GM18519 (cell line): ENCODE results near the gene HTR7.

ENCODE experiments used
- ATAC-seq: cut with Tn5 transposase; IDR thresholded peaks from one replicate; pipeline ENCODE4 v1.9.1; 2021; ENCODE audit warnings: mild to moderate bottlenecking, moderate library complexity; ENCODE audit not compliant: unreplicated experiment, low FRiP score

HTR7 gene

DNA sequence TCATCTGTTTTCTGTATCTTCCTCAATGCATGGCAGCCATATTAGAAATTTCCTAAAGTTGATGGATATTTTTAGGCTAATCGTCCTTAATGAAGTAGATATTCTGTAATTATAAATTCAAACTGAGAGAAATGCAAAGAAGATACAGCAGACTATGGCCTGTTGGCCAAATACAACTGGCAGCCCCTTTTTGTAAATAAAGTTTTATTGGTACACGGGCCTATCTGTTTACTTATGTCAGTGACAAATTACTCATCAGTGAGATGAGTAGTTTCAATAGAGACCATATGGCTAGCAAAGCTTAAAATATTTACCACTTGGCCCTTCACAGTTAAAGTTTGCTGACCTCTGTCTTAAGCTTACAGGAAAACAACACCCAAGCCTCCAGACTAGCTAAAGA lies 112.3 kb downstream of the HTR7 start:
- no peak for ATAC-seq

DNA sequence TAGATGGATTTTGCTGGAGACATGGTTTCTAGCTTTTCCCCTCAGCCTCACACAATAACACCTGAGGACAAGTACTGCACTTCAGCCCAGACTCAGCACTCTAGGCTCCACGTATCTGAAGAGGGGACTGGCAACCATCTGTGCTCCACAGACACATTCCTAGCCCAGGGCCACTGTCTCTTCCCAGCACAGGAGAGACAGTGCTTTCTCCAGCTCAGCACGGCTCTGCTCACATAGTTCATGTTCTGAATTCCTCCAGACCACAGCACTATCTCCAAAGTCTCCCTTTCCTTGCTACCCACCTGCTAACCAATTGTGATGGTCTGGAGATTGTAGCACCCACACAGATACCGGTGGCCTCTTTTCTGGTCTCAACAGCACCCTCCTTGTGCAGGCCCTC lies 114.5 kb downstream of the HTR7 start:
- no peak for ATAC-seq

DNA sequence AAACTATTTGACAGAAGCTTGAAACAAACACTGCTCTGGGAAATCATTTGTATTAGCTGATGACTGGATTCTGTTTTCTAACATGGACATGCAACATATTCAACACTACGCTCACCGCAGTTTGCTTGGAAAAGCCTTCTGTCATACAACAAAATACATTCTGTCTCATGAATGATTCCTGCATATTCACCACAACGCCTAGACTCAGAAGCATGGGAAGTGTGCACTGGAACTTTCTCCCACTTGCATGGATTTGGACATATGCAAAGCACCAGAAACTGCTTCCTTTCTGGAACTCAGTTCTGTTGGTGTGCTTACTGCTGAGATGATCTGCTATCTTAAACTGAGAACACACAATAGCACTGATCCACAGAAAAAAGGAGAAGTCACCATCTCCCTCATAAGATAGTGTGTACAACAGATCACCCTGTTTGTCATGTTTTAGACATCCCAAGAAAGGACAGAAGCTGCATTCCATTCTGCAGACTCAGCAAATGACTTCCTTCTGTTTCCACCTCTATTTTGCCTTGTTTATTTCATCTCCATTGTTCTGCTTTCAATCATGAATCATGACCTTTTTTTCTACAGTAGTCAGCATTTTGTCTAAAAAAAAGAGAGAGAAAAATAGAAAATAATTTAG lies 115.8 kb downstream of the HTR7 start:
- ATAC-seq, result no peak

DNA sequence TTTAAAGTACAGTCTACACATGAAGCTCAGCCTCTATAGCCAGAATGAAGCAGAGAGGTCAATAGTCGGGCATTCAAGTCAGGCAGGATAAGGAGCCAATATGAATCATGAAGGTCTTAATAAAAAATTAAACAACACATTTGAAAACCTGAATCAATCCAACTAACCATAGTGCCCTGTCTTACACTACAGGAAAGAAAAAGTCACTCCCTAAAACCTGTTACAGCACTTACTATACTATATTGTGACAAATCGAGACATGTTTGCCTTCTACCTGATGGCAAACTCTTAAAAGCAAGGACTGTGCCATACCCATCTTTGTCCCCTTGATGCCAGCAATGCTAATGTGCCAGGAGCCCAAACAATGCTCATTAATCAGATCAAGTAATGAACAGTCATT lies 117.6 kb downstream of the HTR7 start:
- ATAC-seq, result no peak

DNA sequence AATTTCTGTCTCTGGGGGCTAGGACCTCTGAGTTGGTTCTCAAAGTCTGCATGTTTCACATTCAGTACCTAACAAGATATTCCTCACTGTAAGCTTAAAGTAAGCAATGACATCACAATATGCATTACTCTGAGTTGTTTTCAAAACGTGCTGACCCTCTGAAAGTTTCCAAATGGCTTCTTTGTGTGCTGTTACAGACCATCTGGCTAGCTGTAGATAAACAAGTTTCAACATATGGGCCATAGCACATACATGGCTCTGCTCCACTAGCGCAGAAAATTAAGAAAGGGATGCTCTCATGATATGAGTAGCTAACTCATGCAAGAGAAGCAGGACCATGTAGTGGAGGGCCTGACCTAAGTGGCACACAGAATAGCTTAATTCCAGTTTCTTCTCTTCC lies 119.0 kb downstream of the HTR7 start:
- no peak for ATAC-seq

DNA sequence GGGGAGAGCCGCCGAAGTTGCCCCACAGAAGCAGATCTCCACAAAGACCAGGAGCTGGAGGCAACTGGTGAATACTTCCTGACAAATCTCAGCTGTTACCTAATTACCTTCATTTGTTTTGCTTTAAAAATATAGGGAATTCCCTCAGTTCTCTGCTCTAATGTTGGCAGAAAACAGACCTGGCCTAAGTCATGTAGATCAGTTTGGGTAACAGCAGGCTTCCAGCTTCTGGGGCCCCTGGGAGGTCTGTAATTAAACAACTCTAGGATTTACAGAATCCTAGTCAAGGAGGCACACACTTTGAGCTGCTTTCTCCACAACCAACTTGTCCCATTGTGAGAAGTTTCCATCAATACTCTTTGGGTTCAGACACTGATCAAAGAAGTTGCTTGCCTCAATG lies 123.4 kb downstream of the HTR7 start:
- ATAC-seq, result no peak

DNA sequence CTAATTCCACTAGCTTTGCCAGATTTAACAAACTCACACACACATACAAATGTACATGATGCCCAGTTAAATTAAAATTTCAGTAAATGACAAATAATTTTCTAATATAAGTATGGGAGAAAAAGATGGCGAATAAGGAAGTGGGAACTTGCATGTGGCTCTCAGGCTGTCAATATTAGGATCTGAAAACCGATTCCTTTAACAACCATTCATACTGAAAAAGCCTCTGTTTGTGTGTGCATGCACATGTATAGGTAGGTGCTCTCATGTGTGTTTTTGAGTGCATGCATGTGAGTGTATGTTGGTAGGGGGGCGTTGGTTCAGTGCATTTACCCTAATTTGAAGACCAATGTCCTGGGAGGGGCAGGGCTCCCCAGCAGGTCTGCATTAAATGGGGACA lies 125.3 kb downstream of the HTR7 start:
- ATAC-seq, result no peak

DNA sequence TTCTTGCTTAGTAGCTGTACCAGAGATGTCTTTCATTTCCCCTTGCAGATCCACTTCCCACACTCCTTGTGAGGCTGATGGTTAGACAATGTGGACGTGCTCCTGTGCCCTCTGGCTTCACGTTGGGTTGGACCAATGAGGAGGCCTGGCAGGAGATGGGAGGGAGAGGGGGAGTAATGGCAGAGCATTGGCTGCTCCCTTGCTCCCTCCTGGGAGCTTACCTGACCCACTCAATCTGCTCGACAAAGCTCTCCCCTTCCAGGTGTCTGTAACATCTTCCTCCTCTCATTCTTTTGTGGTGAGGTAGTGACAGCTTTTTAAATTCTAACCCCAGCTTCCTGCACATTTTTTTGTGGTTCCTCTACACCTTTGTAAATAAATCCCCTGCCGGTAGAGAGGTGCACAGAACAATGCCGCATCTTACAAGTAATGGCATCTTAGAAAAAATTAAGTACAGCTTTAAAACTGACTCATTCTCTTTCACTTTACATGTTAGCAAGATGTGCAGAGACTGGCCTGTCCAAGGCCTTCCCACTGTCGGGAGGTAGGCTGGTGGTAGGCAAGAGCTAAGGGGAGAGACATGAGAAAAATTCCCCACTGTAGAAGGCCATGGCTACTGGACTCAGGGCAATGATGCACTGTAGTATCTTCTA lies 134.3 kb downstream of the HTR7 start:
- no peak for ATAC-seq

DNA sequence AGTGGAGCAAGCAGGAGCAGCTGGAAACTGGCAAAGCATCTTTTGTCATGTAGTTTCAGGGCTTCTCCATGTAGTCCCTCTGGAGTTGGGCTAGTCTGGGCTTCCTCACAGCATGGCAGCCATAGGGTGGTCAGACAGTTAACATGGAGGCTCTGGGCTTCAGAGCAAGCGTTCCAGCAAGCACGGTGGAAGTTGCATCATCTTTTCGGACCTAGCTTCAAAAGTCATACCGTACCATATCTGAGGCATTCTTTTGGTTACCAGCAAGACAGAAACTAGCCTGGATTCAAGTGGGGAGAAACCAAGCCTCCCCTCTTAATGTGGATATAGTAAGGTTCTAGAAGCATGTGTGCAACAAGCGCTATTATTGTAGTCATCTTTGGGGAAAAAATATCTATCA lies 135.0 kb downstream of the HTR7 start:
- ATAC-seq, result no peak

DNA sequence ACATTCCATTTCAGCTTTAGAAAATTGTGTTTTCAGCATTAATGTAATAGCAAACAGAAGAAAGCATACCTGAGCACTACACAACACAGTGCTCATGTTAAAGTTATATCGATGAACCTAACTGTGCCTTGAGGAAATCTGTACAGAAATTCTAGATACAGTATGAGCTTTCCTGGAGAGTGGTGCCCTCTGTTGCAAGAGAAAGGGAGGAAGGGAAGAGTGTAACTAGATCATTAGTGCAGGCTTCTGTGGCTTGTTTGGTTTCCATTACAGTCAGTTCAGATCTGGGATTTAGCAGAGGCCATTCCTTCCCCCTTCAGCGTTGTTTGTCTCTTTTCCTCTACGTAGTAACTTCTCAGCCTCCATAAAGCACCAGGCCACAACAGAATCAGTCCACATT lies 139.7 kb downstream of the HTR7 start:
- ATAC-seq, result no peak

DNA sequence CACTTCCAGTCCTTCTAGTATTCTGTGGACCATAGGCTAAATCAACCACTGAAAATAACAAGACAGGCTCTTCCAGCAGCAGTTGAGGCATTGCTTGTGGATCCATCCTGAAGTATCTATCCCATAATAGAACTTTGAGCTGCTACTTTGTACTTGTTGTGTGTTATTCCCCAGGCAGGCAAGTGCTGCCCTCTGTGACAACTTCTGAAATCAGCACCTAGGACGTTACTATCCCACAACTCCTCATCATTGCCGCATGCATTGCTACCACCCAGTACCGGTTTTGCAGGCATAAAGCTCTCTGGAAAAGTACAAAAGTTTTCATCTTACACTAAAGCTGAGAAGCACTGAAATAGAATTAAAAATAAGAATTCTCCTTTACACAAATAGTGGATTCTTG lies 145.3 kb downstream of the HTR7 start:
- ATAC-seq, result no peak

DNA sequence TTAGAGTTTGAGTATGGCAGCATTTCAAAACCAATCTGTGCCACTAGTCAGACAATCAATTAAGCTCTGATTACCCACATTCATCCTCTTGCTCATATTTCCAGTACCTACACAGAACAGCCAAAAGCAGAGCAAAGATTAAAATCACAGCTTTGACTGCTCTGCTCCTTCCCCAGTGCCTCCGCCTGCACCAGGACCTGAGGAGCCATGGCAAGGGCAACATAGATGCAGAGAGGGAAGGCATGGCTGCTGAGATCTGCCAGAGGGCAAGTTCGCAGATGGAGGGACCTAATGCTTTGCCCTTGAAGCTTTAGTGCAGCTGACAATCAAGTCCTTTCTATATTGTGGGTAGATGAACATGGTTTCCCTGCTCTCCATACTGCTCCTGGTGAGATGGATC lies 148.1 kb downstream of the HTR7 start:
- no peak for ATAC-seq

DNA sequence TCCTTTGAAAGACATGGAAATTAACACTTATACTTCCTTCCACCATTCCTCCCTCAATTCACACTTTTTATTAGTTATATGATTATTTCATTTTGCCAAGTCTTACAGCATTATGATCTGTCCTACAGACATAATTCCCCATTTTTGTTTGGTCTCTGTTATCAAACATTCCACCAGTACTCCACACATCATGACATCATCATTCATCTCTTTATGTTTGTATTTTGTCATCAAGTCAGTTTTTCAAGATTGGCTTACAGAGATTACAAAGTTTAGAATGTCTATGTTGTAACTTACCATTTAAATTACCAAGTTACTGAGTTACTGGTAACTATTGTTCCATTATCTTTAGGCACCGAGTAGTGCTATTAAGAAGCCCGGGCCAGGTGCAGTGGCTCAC lies 150.2 kb downstream of the HTR7 start:
- ATAC-seq, result no peak

DNA sequence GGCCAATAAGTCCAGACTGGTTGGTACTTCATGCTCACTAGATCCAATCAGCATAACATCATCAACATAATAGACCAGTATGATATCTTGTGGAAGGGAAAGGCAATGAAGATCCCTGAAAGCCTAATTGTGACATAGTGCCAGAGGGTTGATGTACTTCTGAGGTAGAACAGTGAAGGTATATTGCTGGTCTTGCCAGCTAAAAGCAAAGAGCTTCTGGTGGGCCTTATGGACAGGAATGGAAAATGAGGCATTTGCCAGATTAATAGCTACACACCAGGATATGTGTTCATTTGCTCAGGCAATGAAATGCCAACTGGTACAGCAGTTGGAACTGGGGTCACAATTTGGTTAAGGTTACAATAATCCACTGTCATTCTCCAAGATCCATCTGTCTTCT lies 156.4 kb downstream of the HTR7 start:
- no peak for ATAC-seq

DNA sequence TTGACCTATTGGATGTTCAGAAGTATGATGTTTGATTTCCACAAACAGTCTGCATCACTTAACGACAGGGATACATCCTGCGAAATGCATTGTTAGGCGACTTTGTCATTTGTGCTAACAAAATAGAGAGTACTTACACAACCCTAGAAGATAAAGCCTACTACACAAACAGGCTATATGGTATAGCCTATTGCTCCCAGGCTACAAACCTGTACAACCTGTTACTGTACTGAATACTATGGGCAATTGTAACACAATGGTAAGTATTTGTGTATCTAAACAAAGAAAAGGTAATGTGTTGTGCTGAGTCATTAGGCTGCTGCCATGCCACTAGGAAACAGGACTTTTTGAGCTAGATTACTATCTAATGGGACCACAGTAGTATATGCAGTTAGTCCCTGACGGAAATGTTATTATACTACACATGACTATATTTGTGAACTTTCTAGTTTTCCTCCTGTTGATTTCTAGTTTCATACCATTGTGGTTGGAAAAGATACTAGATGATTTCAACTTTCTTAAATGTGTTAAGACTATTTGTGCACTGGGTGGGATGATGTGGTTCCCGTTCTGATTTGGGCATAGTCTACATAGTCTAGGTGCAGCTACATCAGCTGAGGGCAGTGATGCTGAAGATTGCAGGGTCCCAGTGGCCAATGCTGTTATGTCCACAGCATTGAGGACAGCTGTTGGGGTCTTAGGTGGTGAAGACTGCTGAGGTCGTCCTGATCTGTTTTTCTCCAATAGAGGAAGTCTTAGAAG lies 161.7 kb downstream of the HTR7 start:
- no peak for ATAC-seq
